HG02938 (cell line): ENCODE results near the gene CNOT4.
A peak's percentile ranks its signal among the peaks of the same experiment; 100 is the strongest.

Experiments used
- ATAC-seq: cut with Tn5 transposase; IDR thresholded peaks from one replicate; pipeline ENCODE4 v1.9.1; 2021; ENCODE audit warnings: mild to moderate bottlenecking, moderate library complexity; ENCODE audit not compliant: unreplicated experiment

The CNOT4 gene

DNA sequence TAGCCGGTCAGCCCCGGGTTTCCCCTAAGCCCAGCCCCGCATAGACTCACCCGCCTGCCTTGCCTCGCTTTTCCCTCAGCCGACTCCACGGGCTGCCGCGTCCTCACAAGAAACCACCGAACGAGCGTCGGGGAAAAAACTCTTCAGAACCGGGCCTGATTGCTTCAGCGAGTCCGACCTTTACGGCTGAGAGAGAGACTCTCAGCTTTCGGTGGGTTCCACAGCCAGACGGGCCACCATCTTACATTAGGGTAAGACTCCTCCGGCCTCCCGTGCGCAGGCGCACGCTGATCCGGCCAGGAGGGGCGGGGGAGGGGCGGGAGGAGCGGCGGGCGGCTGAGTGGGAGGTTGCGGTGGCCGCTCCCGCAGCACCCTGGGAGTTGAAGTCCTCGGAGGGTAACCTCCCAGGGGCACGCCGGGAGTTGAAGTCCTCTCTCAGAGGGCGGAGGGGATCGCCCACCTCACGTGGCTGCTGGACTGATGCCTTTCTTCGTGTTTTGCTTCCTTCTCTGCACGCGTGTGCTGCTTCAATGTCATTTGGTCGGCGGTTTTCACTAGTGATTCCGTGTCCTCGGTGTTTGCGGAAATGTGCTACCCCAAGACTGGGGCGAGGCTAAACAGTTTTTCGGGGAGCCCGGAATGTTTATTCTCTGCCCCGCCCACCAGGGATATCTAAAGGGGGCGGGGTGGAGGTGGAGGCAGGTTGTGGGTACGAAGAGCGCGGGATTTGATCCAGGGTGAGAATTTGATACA is at the start of gene CNOT4:
Gene CNOT4 (minus strand): TSS at position 264 of the 753 bp plus-strand sequence. CDS start 71,771 bp downstream, outside the sequence.
- ATAC-seq = peak; percentile 92

DNA sequence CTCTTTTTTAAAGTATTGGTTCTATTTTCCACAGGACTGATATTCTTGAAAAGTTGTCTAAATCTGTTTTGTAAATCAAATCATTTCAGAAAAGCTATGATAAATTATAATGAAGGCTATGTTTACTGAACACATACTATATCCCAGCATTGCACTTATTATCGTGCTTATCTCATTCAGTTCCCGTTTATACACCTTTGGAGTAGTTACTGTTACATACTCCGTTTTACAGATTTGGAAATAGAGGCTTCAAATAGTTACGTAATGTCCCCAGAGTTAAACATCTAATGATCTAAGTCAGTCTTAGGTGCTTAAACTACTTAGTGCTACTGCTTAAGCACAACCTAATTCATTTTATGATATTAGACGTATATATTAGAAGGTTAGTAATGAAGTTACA is 49.0 kb upstream of the CNOT4 start:
- no peak for ATAC-seq

DNA sequence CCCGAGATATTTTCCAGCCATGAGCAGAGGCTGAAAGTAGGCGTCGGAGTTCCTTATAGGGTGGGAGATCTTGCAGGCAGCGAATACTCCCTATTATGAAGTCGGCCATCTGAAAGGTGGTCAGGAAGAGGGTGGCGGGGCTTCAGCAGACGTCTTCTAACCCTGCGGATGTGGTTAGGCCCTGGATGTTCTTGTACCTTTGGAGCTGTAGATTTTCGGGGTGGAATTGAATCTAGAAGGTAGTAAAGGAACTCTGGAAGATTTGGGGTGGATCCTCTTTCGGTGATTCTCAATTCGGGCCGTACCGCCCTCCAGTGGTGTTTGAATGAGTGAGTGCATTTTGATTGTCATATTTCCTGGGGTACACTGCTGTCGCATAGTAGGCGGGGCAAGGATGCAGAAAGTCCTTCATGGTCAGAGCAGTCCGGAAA is 48.5 kb upstream of the CNOT4 start:
- peak; percentile 78 for ATAC-seq

DNA sequence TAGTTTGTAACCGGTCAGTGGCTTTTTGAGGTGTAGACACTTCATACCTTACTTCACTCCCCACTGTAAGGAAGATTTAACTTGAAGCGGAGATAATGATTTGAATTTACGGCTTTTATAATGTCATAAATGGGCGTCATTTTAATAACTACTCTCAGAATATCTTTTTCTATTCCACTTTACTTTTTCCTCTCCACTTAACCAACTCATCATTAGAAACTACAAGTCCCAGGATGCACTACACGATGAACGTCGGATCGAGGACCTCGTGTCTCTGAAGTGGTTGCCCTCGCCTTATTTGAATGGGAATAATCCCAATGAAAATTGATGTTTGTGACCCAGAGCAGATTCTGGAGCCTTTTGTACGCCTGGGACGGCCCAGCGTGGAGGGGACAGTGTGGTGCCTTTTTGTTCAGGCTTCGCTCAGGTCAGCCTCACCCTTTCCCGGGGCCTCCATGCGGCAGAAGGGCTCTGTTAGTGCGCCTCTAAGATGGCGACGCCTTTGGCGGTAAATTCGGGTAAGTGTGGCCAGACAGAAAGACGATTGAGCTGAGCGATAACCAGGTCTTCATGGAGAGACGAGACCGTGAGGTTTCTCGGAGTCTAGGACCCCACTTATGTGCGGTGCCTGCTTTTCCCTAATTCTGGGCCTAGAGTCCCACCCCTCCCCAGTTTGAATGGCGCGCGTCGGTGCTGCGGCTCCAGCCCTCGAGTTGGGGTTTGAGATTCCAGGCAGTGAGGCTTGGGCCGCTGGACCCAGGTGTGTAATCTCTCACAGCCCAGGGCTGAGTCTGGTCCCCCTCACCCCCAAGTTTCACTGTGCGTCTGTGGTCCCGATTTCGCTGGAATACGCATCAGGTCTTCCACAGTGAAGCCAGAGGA is 47.8 kb upstream of the CNOT4 start, which contains the start of gene NUP205:
Gene NUP205 (plus strand): TSS at position 463 of the 882 bp plus-strand sequence. CDS start 28 bp downstream, at position 491.
- peak; percentile 61 for ATAC-seq

- no peak for ATAC-seq
Measured at GRCh38 chr7:135553346-135553745, 43.4 kb upstream of the CNOT4 start.

GRCh38 chr7:135552148-135552547 is 42.2 kb upstream of the CNOT4 start:
- ATAC-seq = no peak

DNA sequence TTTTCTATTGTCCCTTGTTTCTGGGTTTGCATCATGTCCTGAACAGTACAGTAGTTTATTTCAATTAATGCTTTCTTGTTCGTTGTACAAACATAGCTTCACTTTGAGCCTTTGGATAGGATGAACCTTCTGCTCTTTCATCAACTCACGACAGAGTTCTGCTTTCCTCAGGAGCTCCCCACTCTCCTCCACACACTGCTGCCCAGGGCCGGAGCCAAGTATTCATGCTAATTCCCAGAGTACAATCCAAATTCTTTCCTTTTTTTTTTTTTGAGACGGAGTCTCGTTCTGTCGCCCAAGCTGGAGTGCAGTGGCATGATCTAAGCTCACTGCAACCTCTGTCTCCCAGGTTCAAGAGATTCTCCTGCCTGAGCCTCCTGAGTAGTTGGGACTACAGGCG is 40.3 kb upstream of the CNOT4 start:
- no peak for ATAC-seq

DNA sequence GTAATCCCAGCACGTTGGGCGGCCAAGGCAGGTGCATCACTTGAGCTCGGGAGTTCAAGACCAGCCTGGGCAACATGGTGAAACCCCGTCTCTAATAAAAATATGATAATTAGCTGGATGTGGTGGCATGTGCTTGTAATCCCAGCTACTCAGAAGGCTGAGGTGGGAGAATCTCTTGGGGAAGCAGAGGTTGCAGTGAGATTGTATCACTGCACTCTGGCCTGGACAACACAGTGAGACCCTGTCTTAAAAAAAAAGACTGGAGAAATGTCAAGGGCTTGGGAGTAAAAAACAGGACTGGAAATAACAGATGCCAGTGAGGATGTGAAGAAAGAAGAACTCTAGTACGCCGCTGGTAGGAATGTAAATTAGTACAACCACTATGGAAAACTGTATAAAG is 31.1 kb upstream of the CNOT4 start:
- ATAC-seq = no peak

DNA sequence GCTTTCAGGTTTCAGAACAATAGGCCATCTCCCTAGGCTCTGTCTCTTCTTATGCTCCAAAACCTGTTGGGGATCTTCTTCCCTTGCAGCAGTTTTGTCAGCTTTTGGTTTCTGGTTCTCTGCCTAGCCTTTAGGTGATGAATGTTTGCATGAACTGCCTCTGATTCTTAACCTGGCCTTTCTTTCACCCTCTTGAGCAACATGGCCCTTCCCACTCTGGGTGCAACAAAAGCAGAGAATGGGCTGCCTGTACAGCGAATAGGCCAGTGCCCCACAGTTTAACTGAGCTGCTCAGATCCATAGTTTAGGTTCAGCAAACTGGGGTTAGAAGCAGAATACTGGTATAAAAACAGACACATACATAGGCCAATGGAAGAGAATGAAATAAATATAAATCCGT is 29.7 kb upstream of the CNOT4 start:
- ATAC-seq = no peak

- no peak for ATAC-seq
Measured at GRCh38 chr7:135538376-135538775, 28.5 kb upstream of the CNOT4 start.

- no peak for ATAC-seq
Measured at GRCh38 chr7:135537905-135538304, 28.0 kb upstream of the CNOT4 start.

DNA sequence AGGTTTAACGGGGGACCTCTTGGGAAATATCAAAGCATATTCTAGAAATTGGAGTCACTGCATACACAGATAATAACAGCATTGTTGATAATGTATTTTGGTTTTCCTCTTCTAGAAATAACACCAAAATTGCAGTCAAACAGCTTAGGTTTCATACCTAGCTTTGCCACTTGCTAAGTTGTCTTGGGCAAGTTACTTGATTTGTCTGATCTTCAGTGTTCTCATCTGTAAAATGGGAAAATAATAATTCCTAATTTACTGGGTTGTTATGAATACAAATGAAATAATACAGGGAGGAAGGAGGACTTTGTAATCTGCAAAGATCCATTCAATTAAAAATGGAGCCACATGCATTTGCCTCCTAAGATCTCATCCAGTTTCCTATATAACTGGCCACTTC is 27.6 kb upstream of the CNOT4 start:
- ATAC-seq = no peak

GRCh38 chr7:135536150-135536549 is 26.2 kb upstream of the CNOT4 start:
- no peak for ATAC-seq

DNA sequence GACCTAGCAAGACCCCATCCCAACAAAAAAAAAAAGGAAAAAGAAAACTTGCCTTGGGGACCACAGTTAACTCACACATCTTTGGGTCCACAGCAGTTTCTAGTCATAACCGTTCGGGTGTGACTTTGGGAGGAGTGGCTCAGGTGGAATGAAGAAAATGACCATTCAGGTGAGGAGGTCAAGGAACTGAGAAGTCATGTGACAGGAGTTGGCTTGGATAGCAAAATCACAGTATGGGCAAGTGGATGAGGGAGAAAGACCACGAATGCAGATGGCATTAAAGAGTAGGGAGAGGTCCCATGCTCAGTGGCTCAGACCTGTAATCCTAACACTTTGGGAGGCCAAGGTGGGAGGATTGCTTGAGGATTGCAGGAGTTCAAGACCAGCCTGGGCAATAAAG is 17.1 kb upstream of the CNOT4 start:
- ATAC-seq = no peak

- ATAC-seq = no peak
Measured at GRCh38 chr7:135525426-135525825, 15.5 kb upstream of the CNOT4 start.

GRCh38 chr7:135523146-135523545 is 13.2 kb upstream of the CNOT4 start:
- ATAC-seq = no peak

DNA sequence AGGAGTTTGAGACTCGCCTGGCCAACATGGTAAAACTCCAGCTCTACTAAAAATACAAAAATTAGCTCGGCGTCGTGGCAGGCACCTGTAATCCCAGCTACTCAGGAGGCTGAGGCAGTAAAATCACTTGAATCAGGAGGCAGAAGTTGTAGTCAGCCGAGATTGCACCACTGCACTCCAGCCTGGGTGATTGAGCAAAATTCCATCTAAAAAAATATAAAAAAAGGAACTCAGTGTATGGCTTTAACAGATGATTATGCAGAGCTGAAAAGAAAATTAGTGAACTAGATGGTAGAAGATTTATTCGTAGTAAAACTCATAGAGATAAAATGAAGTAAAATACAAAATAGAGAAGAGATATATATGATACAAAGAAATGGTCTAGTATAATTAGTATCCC is 12.6 kb upstream of the CNOT4 start:
- ATAC-seq = no peak

DNA sequence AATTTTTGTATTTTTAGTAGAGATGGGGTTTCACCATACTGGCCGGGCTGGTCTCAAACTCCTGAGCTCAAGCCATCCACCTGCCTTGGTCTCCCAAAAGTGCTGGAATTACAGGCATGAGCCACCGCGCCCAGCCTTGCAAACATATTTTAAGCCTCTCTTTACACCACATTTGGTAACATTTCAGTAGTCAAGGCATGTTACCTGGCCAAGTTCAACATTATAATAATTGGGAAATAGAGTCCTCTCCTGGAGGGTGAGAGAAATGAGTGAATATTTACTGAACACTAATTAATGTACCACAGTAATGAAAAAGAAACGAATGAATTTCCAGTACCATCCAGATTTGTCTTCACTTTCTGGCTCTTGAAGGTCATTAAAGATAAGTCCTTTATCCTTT is 10.0 kb upstream of the CNOT4 start:
- no peak for ATAC-seq

DNA sequence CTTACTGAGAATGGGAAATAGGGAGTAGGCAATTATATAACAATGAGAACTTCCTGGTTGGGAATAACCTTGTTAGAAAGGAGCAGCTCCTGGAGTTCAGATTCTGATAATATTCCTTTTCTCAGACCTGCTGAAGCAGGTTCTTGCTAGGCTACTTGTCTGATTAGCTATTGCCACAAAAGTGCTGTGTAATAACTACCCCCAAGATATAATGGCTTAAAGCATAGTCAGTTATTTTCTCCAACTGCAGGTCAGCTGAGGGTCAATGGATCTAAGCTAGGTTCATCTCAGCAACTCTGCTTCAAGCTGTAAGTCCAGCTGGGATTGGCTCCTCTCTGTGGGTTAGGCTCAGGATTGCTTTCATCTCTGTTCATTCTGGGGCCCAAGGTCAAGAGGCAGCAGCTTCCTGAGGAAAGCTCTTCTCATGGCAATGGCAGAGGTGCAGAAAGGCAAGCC is 9.4 kb upstream of the CNOT4 start:
- no peak for ATAC-seq

DNA sequence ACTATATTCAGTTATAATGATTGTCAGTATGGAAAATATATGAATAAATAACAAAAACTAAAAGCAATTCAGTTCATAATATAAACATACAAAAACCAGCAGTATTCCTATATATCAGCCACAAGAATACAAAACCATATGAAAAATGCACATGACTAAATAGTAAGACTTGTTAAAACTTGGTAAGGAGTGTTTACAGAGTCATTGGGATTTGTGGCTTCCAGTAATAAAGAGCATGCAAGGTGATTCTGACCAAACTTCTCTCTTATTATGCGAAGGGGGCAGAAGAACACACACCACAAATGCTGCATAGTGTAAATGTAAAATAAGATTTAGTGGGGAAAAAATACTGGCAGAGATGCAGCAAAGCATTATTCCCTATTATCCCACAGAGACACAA is 8.8 kb upstream of the CNOT4 start:
- no peak for ATAC-seq

- no peak for ATAC-seq
Measured at GRCh38 chr7:135517060-135517459, 7.2 kb upstream of the CNOT4 start.

DNA sequence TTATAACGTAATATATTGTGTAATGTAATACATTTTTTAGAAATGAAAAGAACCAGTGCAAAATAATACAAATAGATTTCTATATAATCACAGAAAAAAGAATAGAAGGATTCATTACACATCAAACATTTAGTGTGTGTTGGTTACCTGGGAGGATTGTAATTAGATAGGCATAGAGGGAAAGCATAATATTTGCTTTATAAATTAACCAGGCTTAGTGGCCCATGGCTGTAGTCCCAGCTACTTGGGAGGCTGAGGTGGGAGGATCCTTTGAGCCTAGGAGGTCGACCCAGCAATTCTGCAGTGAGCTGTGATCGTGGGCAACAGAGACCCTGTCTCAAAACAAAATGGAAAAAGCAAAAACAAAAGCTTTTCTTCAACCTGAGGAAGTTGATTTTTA is 5.0 kb upstream of the CNOT4 start:
- no peak for ATAC-seq
